T-helper 1 cell (primary cell): ENCODE data around the gene NOL11.
"Not testable (repeated sequence)": the region's sequence is repeated elsewhere in the genome, so short reads cannot be mapped to it uniquely, and the experiment has no call there.

ENCODE experiments used
- DNase-seq, 5 donors: peaks; one replicate each; pipeline ENCODE4 v3.0.0-alpha.2; 2012 to 2020

The NOL11 gene

DNA sequence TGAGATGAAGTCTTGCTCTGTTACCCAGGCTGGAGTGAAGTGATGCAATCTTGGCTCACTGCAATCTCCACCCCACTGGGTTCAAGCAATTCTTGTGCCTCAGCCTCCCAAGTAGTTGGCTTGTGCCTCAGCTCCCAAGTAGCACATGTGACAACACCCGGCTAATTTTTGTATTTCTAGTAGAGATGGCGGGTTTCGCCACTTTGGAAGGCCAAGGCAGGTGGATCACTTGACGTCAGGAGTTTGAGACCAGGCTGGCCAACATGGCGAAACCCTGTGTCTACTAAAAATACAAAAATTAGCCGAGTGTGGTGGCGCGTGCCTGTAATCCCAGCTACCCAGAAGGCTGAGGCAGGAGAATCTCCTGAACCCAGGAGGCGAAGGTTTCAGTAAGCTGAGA, 39.0 kb downstream of the NOL11 start:
- not testable (repeated sequence) for DNase-seq

DNA sequence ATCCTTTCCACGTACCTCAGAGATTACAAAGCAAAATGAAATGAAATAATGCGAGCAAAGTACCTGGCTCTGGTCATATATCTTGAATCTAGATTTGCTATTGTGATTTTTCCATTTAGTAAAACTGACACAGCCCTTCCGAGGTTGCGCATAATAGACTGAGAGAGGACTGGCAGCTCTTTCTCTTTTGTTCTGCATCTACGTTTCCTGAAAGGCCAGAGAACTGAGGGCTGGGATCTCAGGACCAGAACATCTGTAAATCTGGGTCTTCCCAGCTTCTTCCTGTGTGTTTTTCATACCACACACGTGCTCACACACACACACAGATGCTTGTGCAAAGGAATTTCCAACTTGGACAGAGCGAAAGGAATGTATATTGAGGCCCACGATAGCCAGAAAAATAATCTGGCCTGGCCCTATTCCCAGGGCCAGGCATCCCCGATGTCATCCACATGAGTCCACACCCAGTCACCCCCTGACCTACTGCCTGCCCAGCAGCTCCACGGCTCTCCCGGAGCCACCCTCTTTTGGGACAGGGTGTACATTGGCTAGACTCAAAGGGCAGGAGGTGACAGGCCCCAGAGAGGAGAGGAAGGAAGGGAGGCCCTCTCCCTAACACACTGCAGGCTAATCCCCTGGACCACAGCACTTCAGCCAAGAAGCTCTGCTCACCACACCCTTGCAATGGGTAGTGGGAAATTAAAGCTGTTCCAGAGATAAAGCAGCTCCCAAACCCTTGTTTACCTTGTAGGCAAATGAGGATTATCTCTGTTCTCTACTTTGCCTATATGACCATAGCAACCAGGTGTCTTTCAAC, 41.8 kb downstream of the NOL11 start:
- DNase-seq, result no peak

DNA sequence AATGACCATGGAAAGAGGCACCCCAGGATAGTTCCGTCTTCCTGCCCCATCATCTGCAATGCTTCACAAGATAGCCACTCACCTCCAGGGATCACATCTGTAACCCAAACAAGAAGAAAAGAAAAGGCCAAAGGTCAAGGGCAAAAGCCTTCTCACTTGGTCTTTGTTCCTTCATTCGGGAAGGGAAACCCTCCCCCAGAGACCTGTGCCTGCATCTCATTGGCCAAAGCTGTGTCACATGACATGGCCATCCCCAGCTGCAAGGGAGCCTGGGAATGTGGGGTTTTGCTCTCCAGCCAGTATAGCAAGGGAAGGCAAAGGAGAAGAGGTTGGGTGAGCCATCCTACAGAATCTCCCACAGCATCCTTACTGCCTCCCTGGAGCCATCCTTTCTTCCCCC, 47.9 kb downstream of the NOL11 start:
- DNase-seq, result no peak

DNA sequence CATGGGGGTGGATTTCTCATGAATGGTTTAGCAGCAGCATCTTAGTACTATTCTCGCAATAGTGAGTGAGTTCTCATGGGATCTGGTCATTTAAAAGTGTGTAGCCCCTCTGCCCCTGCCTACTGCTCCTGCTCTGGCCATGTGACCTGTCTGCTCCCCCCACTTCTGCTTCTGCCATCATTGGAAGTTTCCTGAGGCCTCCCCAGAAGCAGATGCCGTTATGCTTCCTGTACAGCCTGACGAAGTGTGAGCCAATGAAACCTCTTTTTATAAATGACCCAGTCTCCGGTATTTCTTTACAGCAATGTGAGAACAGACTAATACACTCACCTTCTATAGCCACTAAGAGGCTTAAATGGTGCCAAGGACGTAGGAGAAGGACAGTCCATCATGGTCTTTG, 51.5 kb downstream of the NOL11 start:
- no peak for DNase-seq

DNA sequence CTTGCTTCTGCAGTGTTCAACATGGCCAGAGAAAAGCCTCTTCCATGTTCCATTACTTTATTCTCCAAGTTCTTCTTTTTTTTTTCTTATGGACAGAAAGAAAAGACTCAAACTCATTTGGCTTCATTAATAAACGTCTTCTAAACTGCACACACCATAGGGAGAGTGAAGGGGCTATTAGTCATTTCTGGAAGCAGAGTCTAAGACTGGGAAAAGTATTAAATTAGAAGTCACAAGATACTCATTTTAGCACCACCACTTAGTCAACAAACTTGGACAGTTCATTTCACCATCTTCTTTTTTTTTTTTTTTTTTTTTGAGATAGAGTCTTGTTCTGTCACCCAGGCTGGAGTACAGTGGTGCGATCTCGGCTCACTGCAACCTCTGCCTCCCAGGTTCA, 52.8 kb downstream of the NOL11 start:
- no peak for DNase-seq

DNA sequence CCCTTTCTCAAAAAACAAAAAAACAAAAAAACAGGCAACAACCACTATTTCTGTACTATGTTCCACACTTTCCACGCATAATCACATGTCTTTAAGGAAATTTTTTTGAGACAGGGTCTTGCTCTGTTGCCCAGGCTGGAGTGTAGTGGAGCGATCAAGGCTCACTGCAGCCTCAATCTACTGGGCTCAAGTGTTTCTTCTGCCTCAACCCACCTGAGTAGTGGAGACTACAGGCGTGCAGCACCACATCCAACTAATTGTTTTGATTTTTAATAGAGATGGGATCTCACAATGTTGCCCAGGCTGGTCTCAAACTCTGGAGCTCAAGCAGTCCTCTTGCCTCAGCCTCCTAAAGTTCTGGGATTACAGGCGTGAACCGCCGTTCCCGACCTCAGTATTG, 54.9 kb downstream of the NOL11 start:
- DNase-seq, result no peak

GRCh38 chr17:67773246-67773645, 55.5 kb downstream of the NOL11 start:
- DNase-seq, result no peak

- peak in 3 of 5 donors; percentile 1 to 39 (median 12) for DNase-seq
Measured at GRCh38 chr17:67779098-67779672, 61.4 kb downstream of the NOL11 start.

- DNase-seq, result no peak
Measured at GRCh38 chr17:67784364-67785121, 66.8 kb downstream of the NOL11 start.

DNA sequence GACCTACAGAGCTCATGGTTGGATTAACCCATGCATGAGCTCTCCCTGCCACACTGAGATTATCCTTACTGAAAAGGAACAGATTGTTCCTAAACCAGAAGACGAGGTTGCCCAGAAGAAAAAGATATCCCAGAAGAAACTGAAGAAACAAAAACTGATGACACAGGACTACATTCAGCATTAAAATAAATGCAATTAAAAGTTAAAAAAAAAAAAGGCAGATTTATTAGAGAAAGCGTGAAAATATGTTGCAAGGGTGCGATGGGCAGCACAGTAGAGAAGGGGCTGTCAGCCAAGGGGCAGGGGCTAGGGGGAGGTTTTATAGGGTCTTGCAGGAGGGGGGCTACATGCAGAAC, 67.4 kb downstream of the NOL11 start:
- no peak for DNase-seq

DNA sequence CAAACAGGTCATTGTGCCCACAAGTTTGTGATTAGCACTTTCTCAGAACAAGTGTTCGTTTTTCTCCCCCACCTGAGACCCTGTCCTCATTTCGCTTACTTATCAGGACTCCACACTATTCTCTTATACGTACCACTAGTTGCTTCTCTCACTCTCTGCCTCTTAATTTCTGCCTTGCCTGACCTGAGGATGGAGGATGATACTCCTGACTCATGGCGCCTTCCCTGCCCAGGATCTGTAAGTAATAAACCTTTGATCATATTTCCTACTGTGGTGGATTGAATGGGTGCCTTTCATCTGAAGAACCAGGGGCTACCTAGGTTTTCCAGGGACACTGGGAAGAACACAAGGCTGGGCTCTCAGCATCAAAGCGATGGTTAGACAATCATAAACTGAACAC, 67.8 kb downstream of the NOL11 start:
- DNase-seq, result no peak
